HCT116 (cell line): ENCODE measurements around the gene PRCD. TPM values are rescaled to one million over a fixed set of nuclear protein-coding genes. Genes with fewer than 3 reads are reported as not detected.

Source experiments
- ATAC-seq: fragments of 200-7000 bp; cut with Tn5 transposase; 2 replicates; pipeline ENCODE4 v1.9.1; 2020; ENCODE audit warnings: mild to moderate bottlenecking, moderate library complexity
- BruUV-seq: library from RNA; stranded (reverse); fragments of 400-500 nt; replicated peaks from 2 replicates; lab custom pipeline; 2021; lab: Mats Ljungman, UMichigan
- CTCF ChIA-PET: fragments of 300-600 bp; sonication (Branson Sonifier 250); formaldehyde crosslinking; loops from one replicate; lab custom pipeline; 2021; ENCODE audit warnings: antibody characterized with exemption; lab: Charles Lee
- POLR2A ChIA-PET: fragments of 300-600, 350-600 bp; sonication (Branson Sonifier 250); formaldehyde crosslinking; loops from one replicate; lab custom pipeline; 2021; ENCODE audit warnings: antibody characterized with exemption; lab: Charles Lee
- RAD21 ChIA-PET, 2 experiments: fragments of 300-600 bp; sonication (Branson Sonifier 250); formaldehyde crosslinking; loops; one replicate each; lab custom pipeline; 2023; ENCODE audit warnings: low total read pairs in 2 of 2; ENCODE audit not compliant: uncharacterized antibody in 2 of 2, unreplicated experiment in 2 of 2, low non-redundant PET in 1 of 2; lab: Charles Lee
- DNase-seq: peaks from one replicate; pipeline ENCODE4 v3.0.0-alpha.2; 2010; ENCODE audit warnings: low read depth, low spot score
- H2AFZ ChIP-seq: fragments of 200-600 bp; shearing (Covaris generic), sonication (generic); 2 replicates; pipeline ENCODE4 v1.6.1; 2017; ENCODE audit warnings: low read depth, mixed run types, mixed read lengths, antibody characterized with exemption, low read length; ENCODE audit not compliant: poor library complexity, severe bottlenecking
- H3K27ac ChIP-seq: 2 replicates; pipeline ENCODE4 v1.5.1; 2012; ENCODE audit warnings: low read depth, low read length
- H3K27me3 ChIP-seq: fragments of 200-600 bp; sonication (generic); 2 replicates; pipeline ENCODE4 v1.6.1; 2016; ENCODE audit warnings: mixed run types, low read length, mixed read lengths; ENCODE audit not compliant: insufficient read depth
- H3K36me3 ChIP-seq, 2 experiments: fragments of 200-500 bp in 1 of 2; fragments of 200-600 bp in 1 of 2; sonication (Bioruptor generic) in 1 of 2; sonication (generic) in 1 of 2; 2 replicates each; pipeline versions ENCODE4 v1.5.1 to v1.6.1; 2014 to 2016; ENCODE audit warnings: low read length in 2 of 2, inconsistent platforms in 1 of 2, mixed read lengths in 1 of 2, mixed run types in 1 of 2; ENCODE audit not compliant: insufficient read depth in 2 of 2, control insufficient read depth in 1 of 2
- H3K4me1 ChIP-seq, 2 experiments: fragments of 200-600 bp in 1 of 2; sonication (generic) in 1 of 2; 2 replicates each; pipeline versions ENCODE4 v1.5.1 to v1.6.1; 2012 to 2017; ENCODE audit warnings: low read length in 2 of 2, inconsistent platforms in 1 of 2, mild to moderate bottlenecking in 1 of 2, mixed read lengths in 1 of 2, mixed run types in 1 of 2, moderate library complexity in 1 of 2; ENCODE audit not compliant: insufficient read depth in 2 of 2, control insufficient read depth in 1 of 2
- H3K4me2 ChIP-seq: fragments of 200-600 bp; sonication (generic); 2 replicates; pipeline ENCODE4 v1.6.1; 2017; ENCODE audit warnings: mixed run types, low read length, mixed read lengths
- H3K4me3 ChIP-seq, 2 experiments: fragments of 200-600 bp in 1 of 2; sonication (generic) in 1 of 2; replicated peaks in 1 of 2; 2 replicates each; pipeline ENCODE4 v1.5.1; 2011 to 2016; ENCODE audit warnings: low read length in 2 of 2, control low read depth in 1 of 2, low read depth in 1 of 2, mild to moderate bottlenecking in 1 of 2, mixed read lengths in 1 of 2, mixed run types in 1 of 2
- H3K79me2 ChIP-seq: fragments of 200-600 bp; sonication (generic); 2 replicates; pipeline ENCODE4 v1.6.1; 2017; ENCODE audit warnings: mild to moderate bottlenecking, mixed run types, low read length, moderate library complexity, mixed read lengths; ENCODE audit not compliant: insufficient read depth
- H3K9ac ChIP-seq: fragments of 200-600 bp; sonication (generic); 2 replicates; pipeline ENCODE4 v1.6.1; 2016; ENCODE audit warnings: low read length, mixed read lengths
- H3K9me2 ChIP-seq: fragments of 200-600 bp; sonication (generic), shearing (Covaris generic); 2 replicates; pipeline ENCODE4 v1.6.1; 2017; ENCODE audit warnings: mixed run types, mild to moderate bottlenecking, moderate library complexity; ENCODE audit not compliant: insufficient read depth
- H3K9me3 ChIP-seq, 2 experiments: fragments of 200-500 bp in 1 of 2; fragments of 200-600 bp in 1 of 2; sonication (Bioruptor generic) in 1 of 2; sonication (generic) in 1 of 2; 2 replicates each; pipeline ENCODE4 v1.6.1; 2014 to 2017; ENCODE audit warnings: low read length in 2 of 2, mixed read lengths in 2 of 2, inconsistent platforms in 1 of 2, low read depth in 1 of 2, mild to moderate bottlenecking in 1 of 2, mixed run types in 1 of 2, moderate library complexity in 1 of 2; ENCODE audit not compliant: control insufficient read depth in 1 of 2, insufficient read depth in 1 of 2
- H4K20me1 ChIP-seq: fragments of 200-600 bp; sonication (generic), shearing (Covaris generic); 2 replicates; pipeline ENCODE4 v1.6.1; 2017; ENCODE audit warnings: mixed run types, mild to moderate bottlenecking, moderate library complexity; ENCODE audit not compliant: insufficient read depth
- CBX3 ChIP-seq: IDR thresholded peaks from 2 replicates; pipeline ENCODE4 v1.6.1; 2012; ENCODE audit warnings: low read depth
- CTCF ChIP-seq, 3 experiments: fragments of 200-600 bp in 1 of 3; sonication (generic) in 1 of 3; IDR thresholded peaks in 2 of 3; conservative IDR thresholded peaks in 1 of 3; 2 replicates each; pipeline ENCODE4 v1.5.1; 2012 to 2017; ENCODE audit warnings: low read depth in 2 of 3, low read length in 2 of 3, antibody characterized with exemption in 1 of 3, borderline replicate concordance in 1 of 3, control low read depth in 1 of 3, mild to moderate bottlenecking in 1 of 3, mixed read lengths in 1 of 3, mixed run types in 1 of 3, moderate library complexity in 1 of 3; ENCODE audit not compliant: insufficient read depth in 1 of 3
- ELF1 ChIP-seq: IDR thresholded peaks from 2 replicates; pipeline ENCODE4 v1.6.1; 2012; ENCODE audit warnings: low read depth, borderline replicate concordance
- EZH2 ChIP-seq: fragments of 200-600 bp; sonication (generic); IDR thresholded peaks from 2 replicates; pipeline ENCODE4 v1.6.1; 2017; ENCODE audit warnings: antibody characterized with exemption, mixed run types
- JUND ChIP-seq: IDR thresholded peaks from 2 replicates; pipeline ENCODE4 v1.6.1; 2012
- TCF7L2 ChIP-seq: IDR thresholded peaks from 2 replicates; pipeline ENCODE4 v1.7.0; 2011; ENCODE audit warnings: borderline replicate concordance, inconsistent platforms; ENCODE audit not compliant: insufficient read depth, insufficient read length; ENCODE audit errors: extremely low read depth
- ZBTB33 ChIP-seq: IDR thresholded peaks from 2 replicates; pipeline ENCODE4 v1.6.1; 2011; ENCODE audit warnings: mild to moderate bottlenecking, low read length, moderate library complexity; ENCODE audit not compliant: insufficient replicate concordance; ENCODE audit errors: extremely low read depth
- ZNF274 ChIP-seq: fragments of 200-500 bp; sonication (Bioruptor generic); IDR thresholded peaks from 2 replicates; pipeline ENCODE4 v1.6.1; 2014; ENCODE audit warnings: mild to moderate bottlenecking, low read depth, low read length, inconsistent platforms
- intact Hi-C: fragments of 100-400 bp; cut with micrococcal nuclease; formaldehyde crosslinking; loops from 2 replicates; pipeline ENCODE4 v1.10.0; 2022
- total RNA-seq: library from RNA; stranded (reverse); gene quantifications from one replicate; pipeline ENCODE4 v1.2.1, GENCODE V29; 2021; ENCODE audit not compliant: unreplicated experiment

Gene PRCD
- total RNA-seq, 1 experiment from 2014 or later = not detected

- Histone ChIP-seq H3K36me3 (no peaks in the 10 kb centered on the region), H3K9me3 (no peaks in the 10 kb centered on the region), H3K9me2 (no peaks in the 10 kb centered on the region), H3K27ac (no peak overlapping the region), H3K79me2 (no peaks in the 10 kb centered on the region), H2AFZ (no peak overlapping the region), H3K4me1 (peaks cover 0 to 6% of the 10 kb centered on the region in 2 experiments; a peak in 2 of 4 replicates), H4K20me1 (no peaks in the 10 kb centered on the region), H3K27me3 (no peaks in the 10 kb centered on the region), H3K9ac (no peak overlapping the region), H3K4me2 (no peak overlapping the region), H3K4me3 (no peak overlapping the region)
- ATAC-seq (no peak), DNase-seq (no peak)
- intact Hi-C loops = no loop called here
- CTCF ChIA-PET = interaction anchor here (1.8 kb wide), 1 partner anchor 49 kb away, joined by 4 read pairs; no protein-coding TSS in a partner anchor
- no TSS peak for BruUV-seq
- TF ChIP-seq EZH2 (no peak), ELF1 (no peak), CTCF (IDR thresholded peaks at IDR 0.05 in 2 of 3, conservative IDR thresholded peaks at IDR 0.05 in 1 of 3; ENCODE audit: borderline replicate concordance in 1 of 3, insufficient read depth in 1 of 3, low read depth in 2 of 3, low read length in 2 of 3) (no peak), JUND (no peak), TCF7L2 (no peak), ZBTB33 (no peak), CBX3 (no peak), ZNF274 (no peak)
- POLR2A ChIA-PET = interaction anchor here (1.2 to 1.9 kb wide), 2 partner anchors 10 to 18 kb away, joined by 3 to 7 read pairs; partner anchors contain the start of gene ST6GALNAC2
- RAD21 ChIA-PET = interaction anchor here in 1 of 2 experiments (1.1 kb wide), 1 partner anchor 52 kb away, joined by 3 read pairs; no protein-coding TSS in a partner anchor
These were observed 35.7 kb downstream of the PRCD start for GRCh38 chr17:76575570-76575969.
